RWPE2 (cell line): ENCODE data around the gene COP1.

Source experiments
- ATAC-seq: fragments of 200-7000 bp; cut with Tn5 transposase; 3 replicates; pipeline ENCODE4 v1.9.1; 2021; ENCODE audit warnings: low read depth
- DNase-seq: peaks from one replicate; pipeline ENCODE4 v3.0.0-alpha.2; 2020; ENCODE audit warnings: low spot score
- H3K27ac ChIP-seq: fragments of 450-650 bp; 2 replicates; pipeline ENCODE4 v1.5.1; 2017; ENCODE audit warnings: mild to moderate bottlenecking; ENCODE audit not compliant: poor library complexity, severe bottlenecking
- H3K27me3 ChIP-seq: fragments of 250-450 bp; sonication (Bioruptor Pico); 2 replicates; pipeline ENCODE4 v1.5.1; 2021; ENCODE audit warnings: mild to moderate bottlenecking, moderate library complexity; ENCODE audit not compliant: insufficient read depth, poor library complexity, severe bottlenecking
- H3K36me3 ChIP-seq: fragments of 250-450 bp; sonication (Bioruptor Pico); 2 replicates; pipeline ENCODE4 v1.5.1; 2020; ENCODE audit warnings: low read depth, mild to moderate bottlenecking, moderate library complexity
- H3K4me1 ChIP-seq: fragments of 250-450 bp; sonication (Bioruptor Pico); 2 replicates; pipeline ENCODE4 v1.5.1; 2021; ENCODE audit warnings: mild to moderate bottlenecking, moderate library complexity; ENCODE audit not compliant: insufficient read depth, poor library complexity, severe bottlenecking
- H3K4me3 ChIP-seq: fragments of 250-450 bp; sonication (Bioruptor Pico); 2 replicates; pipeline ENCODE4 v1.5.1; 2021; ENCODE audit warnings: mild to moderate bottlenecking, moderate library complexity; ENCODE audit not compliant: severe bottlenecking
- H3K9me3 ChIP-seq: fragments of 250-450 bp; sonication (Bioruptor Pico); 2 replicates; pipeline ENCODE4 v1.5.1; 2021; ENCODE audit warnings: mild to moderate bottlenecking, moderate library complexity; ENCODE audit not compliant: severe bottlenecking
- TF ChIP-seq, protein P1 (sequence below): fragments of 450-650 bp; IDR thresholded peaks from one replicate; pipeline ENCODE4 v1.5.1; 2017; ENCODE audit warnings: mild to moderate bottlenecking, moderate library complexity; ENCODE audit not compliant: poor library complexity, severe bottlenecking

COP1 gene

DNA sequence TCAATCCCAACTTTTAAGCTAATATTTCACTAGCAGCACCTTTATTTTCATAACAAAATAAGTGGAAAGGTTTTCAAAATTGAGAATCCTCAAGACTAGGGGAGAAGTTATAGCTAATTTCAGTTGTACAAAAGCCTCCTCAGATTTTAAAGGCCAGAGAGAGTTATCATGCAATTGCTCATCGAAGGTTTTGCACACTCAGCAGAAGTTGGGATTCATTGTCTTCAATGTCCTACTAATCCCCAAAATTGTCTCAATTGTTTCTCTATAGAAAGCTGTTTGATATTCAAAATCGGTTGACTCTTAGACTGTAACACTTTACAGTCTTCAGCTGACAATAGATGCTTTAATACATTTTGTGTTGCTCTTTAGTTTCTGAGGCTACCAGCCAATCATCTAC, 293.0 kb downstream of the COP1 start:
- no peaks in the 10 kb centered on the region for H3K27me3 ChIP-seq
- H3K4me1 ChIP-seq = no peaks in the 10 kb centered on the region

DNA sequence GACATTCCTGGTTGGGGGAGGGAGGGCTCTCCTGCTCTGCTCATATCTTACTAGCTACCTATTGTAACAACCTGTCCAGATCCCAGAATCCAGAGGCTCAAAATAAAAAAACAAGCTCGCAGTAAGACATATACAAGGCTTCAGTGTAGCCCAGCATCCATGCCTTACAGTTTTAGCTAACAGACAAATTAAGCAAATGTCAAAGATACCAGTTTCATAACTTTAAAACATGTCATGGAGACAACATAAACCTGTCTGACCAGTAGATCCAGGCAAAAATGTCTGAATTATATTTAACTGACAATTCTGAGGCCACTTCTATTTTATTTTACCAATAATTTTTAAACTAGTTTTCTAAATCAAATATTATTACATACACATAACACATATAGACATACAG, 295.9 kb downstream of the COP1 start:
- Histone ChIP-seq H3K27me3 (no peaks in the 10 kb centered on the region), H3K36me3 (no peaks in the 10 kb centered on the region), H3K4me1 (no peaks in the 10 kb centered on the region), H3K4me3 (no peak overlapping the region), H3K9me3 (peaks cover 8% of the 10 kb centered on the region), H3K27ac (no peak overlapping the region)
- TF ChIP-seq, protein P1, sequence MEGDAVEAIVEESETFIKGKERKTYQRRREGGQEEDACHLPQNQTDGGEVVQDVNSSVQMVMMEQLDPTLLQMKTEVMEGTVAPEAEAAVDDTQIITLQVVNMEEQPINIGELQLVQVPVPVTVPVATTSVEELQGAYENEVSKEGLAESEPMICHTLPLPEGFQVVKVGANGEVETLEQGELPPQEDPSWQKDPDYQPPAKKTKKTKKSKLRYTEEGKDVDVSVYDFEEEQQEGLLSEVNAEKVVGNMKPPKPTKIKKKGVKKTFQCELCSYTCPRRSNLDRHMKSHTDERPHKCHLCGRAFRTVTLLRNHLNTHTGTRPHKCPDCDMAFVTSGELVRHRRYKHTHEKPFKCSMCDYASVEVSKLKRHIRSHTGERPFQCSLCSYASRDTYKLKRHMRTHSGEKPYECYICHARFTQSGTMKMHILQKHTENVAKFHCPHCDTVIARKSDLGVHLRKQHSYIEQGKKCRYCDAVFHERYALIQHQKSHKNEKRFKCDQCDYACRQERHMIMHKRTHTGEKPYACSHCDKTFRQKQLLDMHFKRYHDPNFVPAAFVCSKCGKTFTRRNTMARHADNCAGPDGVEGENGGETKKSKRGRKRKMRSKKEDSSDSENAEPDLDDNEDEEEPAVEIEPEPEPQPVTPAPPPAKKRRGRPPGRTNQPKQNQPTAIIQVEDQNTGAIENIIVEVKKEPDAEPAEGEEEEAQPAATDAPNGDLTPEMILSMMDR = no peak
- DNase-seq = no peak
- ATAC-seq = no peak

More for the DNA sequence above, 293.0 kb downstream of the COP1 start:
- Histone ChIP-seq H3K9me3 (peaks cover 8% of the 10 kb centered on the region), H3K36me3 (no peaks in the 10 kb centered on the region), H3K4me3 (no peak overlapping the region), H3K27ac (no peak overlapping the region)
- DNase-seq (no peak), ATAC-seq (no peak)
- TF ChIP-seq, protein P1 = no peak

DNA sequence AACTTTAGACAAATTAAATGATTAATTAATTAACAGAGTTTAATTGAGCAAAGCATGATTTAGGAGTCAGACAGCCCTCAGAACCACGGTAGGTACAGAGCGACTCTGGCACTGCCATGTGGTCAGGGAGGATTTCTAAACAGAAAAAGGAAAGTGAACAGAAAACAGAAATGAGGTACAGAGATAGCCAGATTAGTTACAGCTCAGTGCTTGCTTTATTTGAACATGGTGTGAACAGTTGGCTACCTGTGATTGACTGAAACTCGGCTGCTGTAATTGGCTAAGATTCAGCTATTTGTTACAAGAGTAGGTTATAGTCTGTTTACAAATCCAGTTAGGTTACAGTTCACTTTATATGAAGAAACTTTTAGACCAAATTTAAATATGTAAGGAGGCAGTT, 300.7 kb downstream of the COP1 start:
- no peak overlapping the region for H3K4me3 ChIP-seq
- ATAC-seq (no peak), DNase-seq (no peak)
- TF ChIP-seq, protein P1 = no peak
- H3K4me1 ChIP-seq = no peaks in the 10 kb centered on the region
- H3K27ac ChIP-seq = no peak overlapping the region
- H3K36me3 ChIP-seq = no peaks in the 10 kb centered on the region
- H3K27me3 ChIP-seq = no peaks in the 10 kb centered on the region
- peaks cover 6% of the 10 kb centered on the region for H3K9me3 ChIP-seq

DNA sequence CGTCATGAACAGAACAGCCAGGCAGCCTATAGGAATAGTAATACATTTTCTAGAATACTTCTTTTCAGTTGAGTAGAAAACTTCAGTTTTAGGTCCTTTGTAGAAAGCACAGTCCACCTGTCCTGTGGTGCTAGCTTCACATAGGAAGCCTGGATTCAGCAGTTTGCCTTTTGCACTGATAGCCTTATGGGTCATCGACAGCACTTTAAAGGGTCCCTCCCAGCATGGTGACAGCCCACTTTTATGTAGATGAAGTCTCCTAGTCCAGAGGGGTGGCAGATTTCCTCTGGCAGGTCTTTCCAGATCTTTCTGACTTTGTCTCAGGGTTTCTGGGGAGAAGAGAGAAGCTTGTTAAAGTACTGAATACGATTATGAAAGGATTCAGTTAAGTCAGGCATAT, 302.3 kb downstream of the COP1 start:
- DNase-seq (no peak), ATAC-seq (no peak)
- Histone ChIP-seq H3K36me3 (no peaks in the 10 kb centered on the region), H3K4me3 (no peak overlapping the region), H3K27me3 (no peaks in the 10 kb centered on the region), H3K4me1 (no peaks in the 10 kb centered on the region), H3K27ac (no peak overlapping the region), H3K9me3 (no peaks in the 10 kb centered on the region)
- TF ChIP-seq, protein P1 = no peak

DNA sequence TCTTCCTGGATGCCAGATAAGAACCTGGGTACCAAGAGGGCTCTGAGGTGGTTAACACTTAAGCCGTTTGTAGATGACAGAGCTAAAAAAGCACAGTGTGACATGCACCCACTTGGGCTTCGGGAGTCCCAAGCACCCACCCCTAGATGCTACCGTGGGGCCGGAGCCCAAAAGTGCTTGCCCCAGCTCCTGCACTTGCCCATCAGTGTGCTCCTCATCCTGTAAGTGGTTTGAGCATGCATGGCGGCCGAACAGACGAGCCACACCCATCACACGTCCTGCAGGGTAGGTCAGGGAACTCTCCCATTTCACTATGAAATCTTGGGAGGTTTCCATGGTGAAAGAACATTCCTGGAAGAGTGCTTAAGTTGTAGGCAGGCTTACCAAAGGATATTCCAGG, 304.8 kb downstream of the COP1 start:
- ATAC-seq (no peak), DNase-seq (no peak)
- Histone ChIP-seq H3K27ac (no peak overlapping the region), H3K4me1 (no peaks in the 10 kb centered on the region), H3K27me3 (no peaks in the 10 kb centered on the region), H3K4me3 (no peak overlapping the region), H3K9me3 (no peaks in the 10 kb centered on the region), H3K36me3 (no peaks in the 10 kb centered on the region)
- TF ChIP-seq, protein P1 = no peak
